Measurements from ENCODE around the gene NOXRED1.
"Not testable (repeated sequence)": the region's sequence is repeated elsewhere in the genome, so short reads cannot be mapped to it uniquely, and the experiment has no call there.

NOXRED1 gene

GRCh38 chr14:77415403-77416030, 7.8 kb downstream of the NOXRED1 start:
- not testable (repeated sequence) for H3K27me3 ChIP-seq (ENCODE audit: control insufficient read depth, insufficient read depth, low read length); H3K27ac ChIP-seq (ENCODE audit: low read length); H3K9me3 ChIP-seq (ENCODE audit: control insufficient read depth, insufficient read depth, low read length); H3K4me1 ChIP-seq (ENCODE audit: control insufficient read depth, insufficient read depth, low read length); H3K4me3 ChIP-seq (ENCODE audit: low read length); DNase-seq (ENCODE audit: low read depth, low spot score); H3K36me3 ChIP-seq (ENCODE audit: control insufficient read depth, insufficient read depth, low read length)
- WGBS (ENCODE audit: insufficient coverage, insufficient read length), result no CpG with 5 or more reads among the region's 10 CpGs

- Histone ChIP-seq H3K4me3 (ENCODE audit: low read length) (no peak overlapping the region), H3K9me3 (ENCODE audit: control insufficient read depth, insufficient read depth, low read length) (no peaks in the 10 kb centered on the region), H3K27ac (ENCODE audit: low read length) (no peak overlapping the region), H3K27me3 (ENCODE audit: control insufficient read depth, insufficient read depth, low read length) (no peaks in the 10 kb centered on the region), H3K4me1 (ENCODE audit: control insufficient read depth, insufficient read depth, low read length) (no peaks in the 10 kb centered on the region), H3K36me3 (ENCODE audit: control insufficient read depth, insufficient read depth, low read length) (no peaks in the 10 kb centered on the region)
- no CpG with 5 or more reads among the region's 3 CpGs for WGBS (ENCODE audit: insufficient coverage, insufficient read length)
- peak; percentile 35 for DNase-seq (ENCODE audit: low read depth, low spot score)
These were observed 14.2 kb downstream of the NOXRED1 start for GRCh38 chr14:77409131-77409533.

GRCh38 chr14:77407158-77407557, 16.2 kb downstream of the NOXRED1 start:
- Histone ChIP-seq H3K27ac (ENCODE audit: low read length) (no peak overlapping the region), H3K36me3 (ENCODE audit: control insufficient read depth, insufficient read depth, low read length) (no peaks in the 10 kb centered on the region), H3K4me3 (ENCODE audit: low read length) (no peak overlapping the region; the same call in 1 of the 2 replicates), H3K27me3 (ENCODE audit: control insufficient read depth, insufficient read depth, low read length) (no peaks in the 10 kb centered on the region), H3K4me1 (ENCODE audit: control insufficient read depth, insufficient read depth, low read length) (no peaks in the 10 kb centered on the region), H3K9me3 (ENCODE audit: control insufficient read depth, insufficient read depth, low read length) (no peaks in the 10 kb centered on the region)
- no CpG with 5 or more reads among the region's 2 CpGs for WGBS (ENCODE audit: insufficient coverage, insufficient read length)
- DNase-seq (ENCODE audit: low read depth, low spot score), result no peak

- no peak overlapping the region for H3K4me3 ChIP-seq (ENCODE audit: low read length)
- DNase-seq (ENCODE audit: low read depth, low spot score), result no peak
- H3K4me1 ChIP-seq (ENCODE audit: control insufficient read depth, insufficient read depth, low read length), result no peaks in the 10 kb centered on the region
- H3K9me3 ChIP-seq (ENCODE audit: control insufficient read depth, insufficient read depth, low read length), result no peaks in the 10 kb centered on the region
- H3K27ac ChIP-seq (ENCODE audit: low read length), result no peak overlapping the region
- WGBS (ENCODE audit: insufficient coverage, insufficient read length), result no CpG with 5 or more reads among the region's 6 CpGs
- H3K36me3 ChIP-seq (ENCODE audit: control insufficient read depth, insufficient read depth, low read length), result no peaks in the 10 kb centered on the region
- no peaks in the 10 kb centered on the region for H3K27me3 ChIP-seq (ENCODE audit: control insufficient read depth, insufficient read depth, low read length)
These were observed 16.6 kb downstream of the NOXRED1 start for GRCh38 chr14:77406718-77407117.

- no CpG with 5 or more reads among the region's 3 CpGs for WGBS (ENCODE audit: insufficient coverage, insufficient read length)
- H3K9me3 ChIP-seq (ENCODE audit: control insufficient read depth, insufficient read depth, low read length), result no peaks in the 10 kb centered on the region
- H3K4me1 ChIP-seq (ENCODE audit: control insufficient read depth, insufficient read depth, low read length), result no peaks in the 10 kb centered on the region
- no peak for DNase-seq (ENCODE audit: low read depth, low spot score)
- H3K27me3 ChIP-seq (ENCODE audit: control insufficient read depth, insufficient read depth, low read length), result no peaks in the 10 kb centered on the region
- no peak overlapping the region for H3K4me3 ChIP-seq (ENCODE audit: low read length)
- H3K36me3 ChIP-seq (ENCODE audit: control insufficient read depth, insufficient read depth, low read length), result no peaks in the 10 kb centered on the region
- H3K27ac ChIP-seq (ENCODE audit: low read length), result no peak overlapping the region
These were observed 17.2 kb downstream of the NOXRED1 start for GRCh38 chr14:77406086-77406485.

GRCh38 chr14:77403768-77404167, 19.6 kb downstream of the NOXRED1 start:
- WGBS (ENCODE audit: insufficient coverage, insufficient read length), result no CpG with 5 or more reads among the region's 3 CpGs
- Histone ChIP-seq H3K4me3 (ENCODE audit: low read length) (no peak overlapping the region), H3K27ac (ENCODE audit: low read length) (no peak overlapping the region), H3K27me3 (ENCODE audit: control insufficient read depth, insufficient read depth, low read length) (no peaks in the 10 kb centered on the region), H3K4me1 (ENCODE audit: control insufficient read depth, insufficient read depth, low read length) (no peaks in the 10 kb centered on the region), H3K36me3 (ENCODE audit: control insufficient read depth, insufficient read depth, low read length) (no peaks in the 10 kb centered on the region), H3K9me3 (ENCODE audit: control insufficient read depth, insufficient read depth, low read length) (no peaks in the 10 kb centered on the region)
- no peak for DNase-seq (ENCODE audit: low read depth, low spot score)

GRCh38 chr14:77400216-77400615, 23.1 kb downstream of the NOXRED1 start:
- Histone ChIP-seq H3K27ac (ENCODE audit: low read length) (no peak overlapping the region), H3K36me3 (ENCODE audit: control insufficient read depth, insufficient read depth, low read length) (no peaks in the 10 kb centered on the region), H3K9me3 (ENCODE audit: control insufficient read depth, insufficient read depth, low read length) (no peaks in the 10 kb centered on the region), H3K4me1 (ENCODE audit: control insufficient read depth, insufficient read depth, low read length) (no peaks in the 10 kb centered on the region), H3K27me3 (ENCODE audit: control insufficient read depth, insufficient read depth, low read length) (no peaks in the 10 kb centered on the region), H3K4me3 (ENCODE audit: low read length) (no peak overlapping the region)
- DNase-seq (ENCODE audit: low read depth, low spot score), result no peak
- WGBS (ENCODE audit: insufficient coverage, insufficient read length), result no CpG with 5 or more reads among the region's 6 CpGs

GRCh38 chr14:77390188-77390587, 33.1 kb downstream of the NOXRED1 start:
- no CpG with 5 or more reads among the region's 4 CpGs for WGBS (ENCODE audit: insufficient coverage, insufficient read length)
- Histone ChIP-seq H3K4me1 (ENCODE audit: control insufficient read depth, insufficient read depth, low read length) (no peaks in the 10 kb centered on the region), H3K36me3 (ENCODE audit: control insufficient read depth, insufficient read depth, low read length) (no peaks in the 10 kb centered on the region), H3K9me3 (ENCODE audit: control insufficient read depth, insufficient read depth, low read length) (no peaks in the 10 kb centered on the region), H3K4me3 (ENCODE audit: low read length) (no peak overlapping the region), H3K27ac (ENCODE audit: low read length) (no peak overlapping the region), H3K27me3 (ENCODE audit: control insufficient read depth, insufficient read depth, low read length) (no peaks in the 10 kb centered on the region)
- no peak for DNase-seq (ENCODE audit: low read depth, low spot score)

GRCh38 chr14:77378701-77379100, 44.6 kb downstream of the NOXRED1 start:
- H3K36me3 ChIP-seq (ENCODE audit: control insufficient read depth, insufficient read depth, low read length), result no peaks in the 10 kb centered on the region
- H3K27ac ChIP-seq (ENCODE audit: low read length), result no peak overlapping the region
- H3K27me3 ChIP-seq (ENCODE audit: control insufficient read depth, insufficient read depth, low read length), result no peaks in the 10 kb centered on the region
- no peak for DNase-seq (ENCODE audit: low read depth, low spot score)
- H3K4me3 ChIP-seq (ENCODE audit: low read length), result no peak overlapping the region
- no peaks in the 10 kb centered on the region for H3K4me1 ChIP-seq (ENCODE audit: control insufficient read depth, insufficient read depth, low read length)
- H3K9me3 ChIP-seq (ENCODE audit: control insufficient read depth, insufficient read depth, low read length), result no peaks in the 10 kb centered on the region
- no CpG with 5 or more reads among the region's 6 CpGs for WGBS (ENCODE audit: insufficient coverage, insufficient read length)

GRCh38 chr14:77377502-77377844, 45.9 kb downstream of the NOXRED1 start:
- no peak for DNase-seq (ENCODE audit: low read depth, low spot score)
- peak overlapping the region; percentile 97; the same call in 1 of the 2 replicates for H3K4me3 ChIP-seq (ENCODE audit: low read length)
- H3K27ac ChIP-seq (ENCODE audit: low read length), result no peak overlapping the region
- no CpG with 5 or more reads among the region's 10 CpGs for WGBS (ENCODE audit: insufficient coverage, insufficient read length)
- H3K36me3 ChIP-seq (ENCODE audit: control insufficient read depth, insufficient read depth, low read length), result no peaks in the 10 kb centered on the region
- no peaks in the 10 kb centered on the region for H3K27me3 ChIP-seq (ENCODE audit: control insufficient read depth, insufficient read depth, low read length)
- no peaks in the 10 kb centered on the region for H3K4me1 ChIP-seq (ENCODE audit: control insufficient read depth, insufficient read depth, low read length)
- H3K9me3 ChIP-seq (ENCODE audit: control insufficient read depth, insufficient read depth, low read length), result no peaks in the 10 kb centered on the region

- H3K4me1 ChIP-seq (ENCODE audit: control insufficient read depth, insufficient read depth, low read length), result no peaks in the 10 kb centered on the region
- no CpG with 5 or more reads among the region's 69 CpGs for WGBS (ENCODE audit: insufficient coverage, insufficient read length)
- no peak within 1 kb of the TSS for H3K27ac ChIP-seq (ENCODE audit: low read length)
- H3K36me3 ChIP-seq (ENCODE audit: control insufficient read depth, insufficient read depth, low read length), result no peaks in the 10 kb centered on the region
- H3K4me3 ChIP-seq (ENCODE audit: low read length), result peak within 1 kb of the TSS; percentile 97
- peak; percentile 52 for DNase-seq (ENCODE audit: low read depth, low spot score)
- no peaks in the 10 kb centered on the region for H3K9me3 ChIP-seq (ENCODE audit: control insufficient read depth, insufficient read depth, low read length)
- no peaks in the 10 kb centered on the region for H3K27me3 ChIP-seq (ENCODE audit: control insufficient read depth, insufficient read depth, low read length)
These were observed 46.4 kb downstream of the NOXRED1 start, which contains the start of the genes SAMD15 and TMED8 for GRCh38 chr14:77376771-77377501. SAMD15 (plus strand) TSS chr14:77377379; CDS start chr14:77377419, 40 bp downstream. TMED8 (minus strand) TSS chr14:77377094; CDS start chr14:77377053, 41 bp downstream.

Data from iPS DF 6.9 (cell line).